SK-N-SH (cell line): ENCODE results near the gene SLC3A2. TPM values are rescaled to one million over a fixed set of nuclear protein-coding genes. Genes with fewer than 3 reads are reported as not detected.
"Not testable (repeated sequence)": the region's sequence is repeated elsewhere in the genome, so short reads cannot be mapped to it uniquely, and the experiment has no call there.

ENCODE experiments used
- CTCF ChIA-PET: fragments of 300-600, 350-600 bp; formaldehyde crosslinking; extraction: SDS; loops from one replicate; lab custom pipeline; 2021; lab: Yijun Ruan, JAX
- POLR2A ChIA-PET: fragments of 350-600 bp; sonication (Branson Sonifier 250); formaldehyde crosslinking; extraction: SDS; loops from one replicate; lab custom pipeline; 2020; ENCODE audit warnings: antibody characterized with exemption, inconsistent platforms; lab: Yijun Ruan, JAX
- DNase-seq: peaks from one replicate; pipeline ENCODE4 v3.0.0; 2012
- H2AFZ ChIP-seq: fragments of 200-600 bp; sonication (generic); 2 replicates; pipeline ENCODE4 v1.8.1; 2016; ENCODE audit warnings: antibody characterized with exemption, mild to moderate bottlenecking, low read depth
- H3F3A ChIP-seq: fragments of 200-600 bp; sonication (generic); replicated peaks from 2 replicates; pipeline ENCODE3; 2016; ENCODE audit warnings: antibody characterized with exemption, mild to moderate bottlenecking; ENCODE audit not compliant: insufficient read depth
- H3K27ac ChIP-seq, 2 experiments: fragments of 200-500 bp in 1 of 2; fragments of 200-600 bp in 1 of 2; sonication (Bioruptor generic) in 1 of 2; sonication (generic), shearing (Covaris generic) in 1 of 2; 2 replicates each; pipeline versions ENCODE4 v1.5.1 to v1.6.1; 2014 to 2016; ENCODE audit warnings: low read depth in 2 of 2, inconsistent platforms in 1 of 2, low read length in 1 of 2, mild to moderate bottlenecking in 1 of 2, mixed read lengths in 1 of 2
- H3K27me3 ChIP-seq: fragments of 200-600 bp; sonication (generic), shearing (Covaris generic); 2 replicates; pipeline ENCODE4 v1.6.1; 2016; ENCODE audit warnings: mixed run types; ENCODE audit not compliant: insufficient read depth
- H3K36me3 ChIP-seq, 2 experiments: fragments of 200-500 bp in 1 of 2; fragments of 200-600 bp in 1 of 2; sonication (Bioruptor generic) in 1 of 2; sonication (generic) in 1 of 2; replicated peaks in 1 of 2; 2 replicates each; pipeline versions ENCODE3 to v1.5.1; 2014 to 2016; ENCODE audit warnings: low read length in 1 of 2, mild to moderate bottlenecking in 1 of 2; ENCODE audit not compliant: insufficient read depth in 2 of 2, control insufficient read depth in 1 of 2
- H3K4me1 ChIP-seq, 2 experiments: fragments of 200-500 bp in 1 of 2; fragments of 200-600 bp in 1 of 2; sonication (Bioruptor generic) in 1 of 2; sonication (generic), shearing (Covaris generic) in 1 of 2; 2 replicates each; pipeline versions ENCODE4 v1.5.1 to v1.6.1; 2014 to 2016; ENCODE audit warnings: low read depth in 1 of 2, low read length in 1 of 2, mixed run types in 1 of 2; ENCODE audit not compliant: insufficient read depth in 2 of 2, control insufficient read depth in 1 of 2
- H3K4me2 ChIP-seq: fragments of 200-600 bp; sonication (generic), shearing (Covaris generic); 2 replicates; pipeline ENCODE4 v1.6.1; 2017; ENCODE audit warnings: mixed run types
- H3K4me3 ChIP-seq, 2 experiments: fragments of 200-500 bp in 1 of 2; fragments of 200-600 bp in 1 of 2; sonication (Bioruptor generic) in 1 of 2; sonication (generic), shearing (Covaris generic) in 1 of 2; 2 replicates each; pipeline versions ENCODE4 v1.5.1 to v1.8.1; 2014 to 2016; ENCODE audit warnings: low read depth in 2 of 2, inconsistent platforms in 1 of 2, low read length in 1 of 2, mild to moderate bottlenecking in 1 of 2, mixed read lengths in 1 of 2, moderate library complexity in 1 of 2
- H3K79me2 ChIP-seq: fragments of 200-600 bp; sonication (generic); 2 replicates; pipeline ENCODE4 v1.8.1; 2017; ENCODE audit warnings: mild to moderate bottlenecking; ENCODE audit not compliant: insufficient read depth
- H3K9ac ChIP-seq: fragments of 200-600 bp; sonication (generic); 2 replicates; pipeline ENCODE4 v1.6.1; 2017; ENCODE audit warnings: mixed run types
- H3K9me2 ChIP-seq: fragments of 200-600 bp; sonication (generic); 2 replicates; pipeline ENCODE4 v1.6.1; 2017; ENCODE audit warnings: mixed run types
- H3K9me3 ChIP-seq: fragments of 200-600 bp; sonication (generic); 2 replicates; pipeline ENCODE4 v1.6.1; 2017; ENCODE audit warnings: mixed run types, mild to moderate bottlenecking, moderate library complexity
- H4K20me1 ChIP-seq: fragments of 200-600 bp; sonication (generic); 2 replicates; pipeline ENCODE4 v1.6.1; 2017; ENCODE audit warnings: mild to moderate bottlenecking, mixed run types; ENCODE audit not compliant: insufficient read depth
- FOSL2 ChIP-seq: IDR thresholded peaks from 2 replicates; pipeline ENCODE4 v1.4.0; 2012; ENCODE audit warnings: low read depth, mild to moderate bottlenecking, moderate library complexity, borderline replicate concordance
- FOXM1 ChIP-seq: IDR thresholded peaks from 2 replicates; pipeline ENCODE4 v1.4.0; 2012; ENCODE audit warnings: low read depth, mild to moderate bottlenecking
- GABPA ChIP-seq: IDR thresholded peaks from 2 replicates; pipeline ENCODE4 v1.4.0; 2012; ENCODE audit warnings: low read depth, mild to moderate bottlenecking
- JUND ChIP-seq: IDR thresholded peaks from 2 replicates; pipeline ENCODE4 v1.4.0; 2012
- NFIC ChIP-seq: IDR thresholded peaks from 2 replicates; pipeline ENCODE4 v1.4.0; 2012; ENCODE audit warnings: borderline replicate concordance
- RAD21 ChIP-seq: IDR thresholded peaks from 2 replicates; pipeline ENCODE4 v1.6.1; 2012; ENCODE audit warnings: mild to moderate bottlenecking, low read length
- TEAD4 ChIP-seq: IDR thresholded peaks from 2 replicates; pipeline ENCODE4 v1.4.0; 2012; ENCODE audit warnings: mild to moderate bottlenecking, borderline replicate concordance; ENCODE audit not compliant: insufficient read depth
- YY1 ChIP-seq: IDR thresholded peaks from 2 replicates; pipeline ENCODE4 v1.4.0; 2012; ENCODE audit warnings: low read depth, mild to moderate bottlenecking
- WGBS: methylation state at CpG from one replicate; pipeline ENCODE4 v1.1.6; 2017; ENCODE audit warnings: low lambda C conversion rate; 5-methylcytosine and 5-hydroxymethylcytosine counted together
- polyA plus RNA-seq, 3 experiments: library from polyadenylated mRNA; depleted of rRNA; stranded (reverse); fragments of >200 nt; gene quantifications; 2 replicates each; pipeline ENCODE4 v1.2.3, GENCODE V29; 2012
- TF ChIP-seq, protein P1 (sequence below): IDR thresholded peaks from 2 replicates; pipeline ENCODE4 v1.4.0; 2012; ENCODE audit warnings: low read depth
- TF ChIP-seq, protein P2 (sequence below): IDR thresholded peaks from 2 replicates; pipeline ENCODE4 v1.4.0; 2012; ENCODE audit warnings: low read depth, borderline replicate concordance
- TF ChIP-seq, protein P3 (sequence below): IDR thresholded peaks from 2 replicates; pipeline ENCODE4; 2012

The SLC3A2 gene
- polyA plus RNA-seq, 1 of the 3 experiments (the other 2 are of a cell fraction), result 308 TPM

DNA sequence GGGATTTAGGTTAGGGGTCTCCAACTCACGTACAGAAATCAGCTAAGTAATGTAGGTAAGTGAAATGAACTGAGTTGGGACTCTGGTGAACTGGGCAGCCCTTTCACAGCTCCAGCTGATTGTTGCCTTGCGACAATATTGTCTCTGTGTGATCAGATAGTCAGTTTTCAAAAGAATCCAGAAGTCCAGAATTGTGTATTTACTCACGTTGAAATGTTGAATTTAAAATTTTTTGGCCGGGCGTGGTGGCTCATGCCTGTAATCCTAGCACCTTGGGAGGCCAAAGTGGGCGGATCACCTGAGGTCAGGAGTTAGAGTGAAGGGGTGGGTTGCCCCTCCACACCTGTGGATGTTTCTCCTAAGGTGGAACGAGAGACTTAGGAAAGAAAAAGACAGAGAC, 22.5 kb upstream of the SLC3A2 start:
- Histone ChIP-seq H4K20me1 (peaks cover 21% of the 10 kb centered on the region), H3K79me2 (peaks cover 52% of the 10 kb centered on the region), H3K27me3 (no peaks in the 10 kb centered on the region), H3K9me3 (no peaks in the 10 kb centered on the region), H3K27ac (no peak overlapping the region), H3K9ac (no peak overlapping the region), H2AFZ (no peak overlapping the region), H3K36me3 (peaks cover 18 to 20% of the 10 kb centered on the region in 2 experiments), H3K4me3 (no peak overlapping the region), H3F3A (peaks cover 23% of the 10 kb centered on the region), H3K9me2 (no peaks in the 10 kb centered on the region), H3K4me2 (no peak overlapping the region), H3K4me1 (peaks cover 12 to 17% of the 10 kb centered on the region in 2 experiments; a peak in 3 of 4 replicates)
- POLR2A ChIA-PET, result interaction anchor here (9.4 kb wide), 1 partner anchor 18 kb away, joined by 146 read pairs; the partner anchor contains the start of gene WDR74
- CTCF ChIA-PET, result interaction anchor here (5.2 kb wide), 1 partner anchor 72 kb away, joined by 46 read pairs; the partner anchor contains the start of gene TMEM179B
- no peak for DNase-seq
- WGBS, result 78% methylated on average over 7 of the region's 7 CpGs
- TF ChIP-seq, protein P1, sequence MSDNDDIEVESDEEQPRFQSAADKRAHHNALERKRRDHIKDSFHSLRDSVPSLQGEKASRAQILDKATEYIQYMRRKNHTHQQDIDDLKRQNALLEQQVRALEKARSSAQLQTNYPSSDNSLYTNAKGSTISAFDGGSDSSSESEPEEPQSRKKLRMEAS, result no peak
- TF ChIP-seq FOSL2 (no peak), TEAD4 (no peak), FOXM1 (no peak)
- TF ChIP-seq, protein P2, sequence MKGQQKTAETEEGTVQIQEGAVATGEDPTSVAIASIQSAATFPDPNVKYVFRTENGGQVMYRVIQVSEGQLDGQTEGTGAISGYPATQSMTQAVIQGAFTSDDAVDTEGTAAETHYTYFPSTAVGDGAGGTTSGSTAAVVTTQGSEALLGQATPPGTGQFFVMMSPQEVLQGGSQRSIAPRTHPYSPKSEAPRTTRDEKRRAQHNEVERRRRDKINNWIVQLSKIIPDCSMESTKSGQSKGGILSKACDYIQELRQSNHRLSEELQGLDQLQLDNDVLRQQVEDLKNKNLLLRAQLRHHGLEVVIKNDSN, result no peak

DNA sequence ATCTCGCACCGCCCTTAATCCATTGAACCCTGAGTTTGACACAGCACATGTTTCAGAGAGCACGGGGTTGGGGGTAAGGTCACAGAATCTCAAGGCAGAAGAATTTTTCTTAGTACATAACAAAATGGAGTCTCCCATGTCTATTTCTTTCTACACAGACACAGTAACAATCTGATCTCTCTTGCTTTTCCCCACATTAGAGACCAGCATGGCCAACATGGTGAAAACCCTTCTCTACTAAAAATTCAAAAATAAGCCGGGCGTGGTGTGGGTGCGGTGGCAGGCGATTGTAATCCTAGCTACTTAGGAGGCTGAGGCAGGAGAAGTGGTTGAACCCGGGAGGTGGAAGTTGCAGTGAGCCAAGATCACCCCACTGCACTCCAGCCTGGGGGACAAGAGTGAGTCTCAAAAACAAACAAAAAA, 21.4 kb upstream of the SLC3A2 start:
- Histone ChIP-seq H3F3A (peaks cover 16% of the 10 kb centered on the region), H3K79me2 (peaks cover 41% of the 10 kb centered on the region)
- POLR2A ChIA-PET, H3K4me1 ChIP-seq, H3K9ac ChIP-seq, CTCF ChIA-PET, H3K9me2 ChIP-seq, H3K4me2 ChIP-seq, H3K4me3 ChIP-seq, DNase-seq, H2AFZ ChIP-seq, H3K9me3 ChIP-seq, H3K27ac ChIP-seq, H3K36me3 ChIP-seq, H3K27me3 ChIP-seq, H4K20me1 ChIP-seq: not testable (repeated sequence)
- 97% methylated on average over 8 of the region's 8 CpGs for WGBS

DNA sequence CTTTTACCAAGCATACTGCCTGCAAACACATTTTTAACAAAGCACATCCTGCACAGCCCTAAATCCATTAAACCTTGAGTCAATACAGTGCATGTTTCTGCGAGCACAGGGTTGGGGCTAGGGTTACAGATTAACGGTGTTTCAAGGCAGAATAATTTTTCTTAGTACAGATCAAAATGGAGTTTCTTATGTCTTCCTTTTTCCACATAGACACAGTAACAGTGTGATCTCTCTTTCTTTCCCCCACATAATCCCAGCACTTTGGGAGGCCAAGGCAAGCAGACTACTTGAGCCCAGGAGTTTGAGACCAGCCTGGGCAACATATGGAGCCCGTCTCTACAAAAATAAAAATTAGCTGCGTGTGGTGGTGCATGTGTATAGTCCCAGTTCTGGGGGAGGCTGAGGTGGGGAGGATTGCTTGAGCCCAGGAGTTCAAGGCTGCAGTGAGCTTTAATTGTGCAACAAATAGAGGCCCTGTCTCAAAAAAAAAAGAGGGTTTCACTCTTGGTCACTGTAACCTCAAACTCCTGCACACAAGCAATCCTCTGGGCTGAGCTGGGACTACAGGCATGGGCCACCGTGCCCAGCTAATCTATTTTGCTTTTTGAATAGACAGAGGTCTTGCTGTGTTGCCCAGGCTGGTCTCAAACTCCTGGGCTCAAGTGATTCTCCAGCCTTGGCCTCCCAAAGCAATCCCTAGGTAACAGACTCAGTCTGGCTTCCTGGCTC, 19.7 kb upstream of the SLC3A2 start:
- Histone ChIP-seq H2AFZ (no peak overlapping the region), H3K36me3 (no peaks in the 10 kb centered on the region), H3K4me1 (peaks cover 6% of the 10 kb centered on the region in 2 experiments; a peak in 2 of 4 replicates), H3K4me3 (no peak overlapping the region), H3K9me2 (no peaks in the 10 kb centered on the region), H3F3A (peaks cover 7% of the 10 kb centered on the region), H3K79me2 (peaks cover 37% of the 10 kb centered on the region), H3K27me3 (no peaks in the 10 kb centered on the region), H3K9me3 (no peaks in the 10 kb centered on the region), H4K20me1 (no peaks in the 10 kb centered on the region), H3K27ac (no peak overlapping the region), H3K4me2 (no peak overlapping the region), H3K9ac (no peak overlapping the region)
- POLR2A ChIA-PET, result interaction anchor here (1.1 to 2.0 kb wide), 2 partner anchors 20 to 75 kb away, joined by 3 to 9 read pairs; no protein-coding TSS in a partner anchor
- CTCF ChIA-PET, result interaction anchor here (0.8 to 6.9 kb wide), 5 partner anchors 12 to 73 kb away, joined by 3 to 74 read pairs (median 4); partner anchors contain the start of genes SLC3A2 and TMEM179B
- TF ChIP-seq NFIC (no peak), YY1 (no peak), RAD21 (no peak), FOSL2 (no peak), JUND (no peak), FOXM1 (no peak), GABPA (no peak)
- TF ChIP-seq, protein P3, sequence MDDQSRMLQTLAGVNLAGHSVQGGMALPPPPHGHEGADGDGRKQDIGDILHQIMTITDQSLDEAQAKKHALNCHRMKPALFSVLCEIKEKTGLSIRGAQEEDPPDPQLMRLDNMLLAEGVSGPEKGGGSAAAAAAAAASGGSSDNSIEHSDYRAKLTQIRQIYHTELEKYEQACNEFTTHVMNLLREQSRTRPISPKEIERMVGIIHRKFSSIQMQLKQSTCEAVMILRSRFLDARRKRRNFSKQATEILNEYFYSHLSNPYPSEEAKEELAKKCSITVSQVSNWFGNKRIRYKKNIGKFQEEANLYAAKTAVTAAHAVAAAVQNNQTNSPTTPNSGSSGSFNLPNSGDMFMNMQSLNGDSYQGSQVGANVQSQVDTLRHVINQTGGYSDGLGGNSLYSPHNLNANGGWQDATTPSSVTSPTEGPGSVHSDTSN, result no peak
- no peak for DNase-seq
- 89% methylated on average over 5 of the region's 5 CpGs for WGBS

DNA sequence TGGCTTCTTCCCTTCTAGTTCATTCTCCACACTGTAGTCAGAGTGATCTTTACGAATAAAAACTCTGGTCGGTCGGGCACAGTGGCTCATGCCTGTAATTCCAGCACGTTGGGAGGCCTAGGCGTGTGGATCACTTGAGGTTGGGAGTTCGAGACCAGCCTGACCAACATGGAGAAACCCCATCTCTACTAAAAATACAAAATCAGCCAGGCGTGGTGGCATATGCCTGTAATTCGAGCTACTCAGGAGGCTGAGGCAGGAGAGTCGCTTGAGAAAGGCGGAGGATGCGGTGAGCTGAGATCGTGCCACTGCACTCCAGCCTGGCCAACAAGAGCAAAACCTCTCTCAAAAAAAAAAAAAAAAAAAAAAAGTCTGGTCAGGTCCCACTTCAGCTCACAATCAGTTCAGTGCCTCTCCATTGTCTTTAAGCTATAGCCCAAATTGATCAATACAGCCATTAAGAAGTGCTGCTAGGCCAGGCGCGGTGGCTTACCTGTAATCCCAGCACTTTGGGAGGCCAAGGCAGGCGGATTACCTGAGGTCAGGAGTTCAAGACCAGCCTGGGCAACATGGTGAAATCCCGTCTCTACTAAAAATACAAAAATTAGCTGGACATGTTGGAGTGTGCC, 19.0 kb upstream of the SLC3A2 start:
- H3K9me2 ChIP-seq, H3K27ac ChIP-seq, H3F3A ChIP-seq, DNase-seq, H3K4me2 ChIP-seq, H3K36me3 ChIP-seq, H3K27me3 ChIP-seq, H3K9me3 ChIP-seq, H3K4me1 ChIP-seq, H3K9ac ChIP-seq, H3K4me3 ChIP-seq, H2AFZ ChIP-seq, H4K20me1 ChIP-seq: not testable (repeated sequence)
- ChIA-PET POLR2A (interaction anchor here (1.1 to 2.0 kb wide), 2 partner anchors 21 to 75 kb away, joined by 3 to 9 read pairs; no protein-coding TSS in a partner anchor), CTCF (interaction anchor here (0.8 to 6.9 kb wide), 5 partner anchors 11 to 73 kb away, joined by 3 to 74 read pairs (median 4); partner anchors contain the start of genes SLC3A2 and TMEM179B)
- 97% methylated on average over 16 of the region's 16 CpGs for WGBS
- peaks cover 35% of the 10 kb centered on the region for H3K79me2 ChIP-seq
